ENCODE results near the gene SHROOM4. TPM values are rescaled to one million over a fixed set of nuclear protein-coding genes. Genes with fewer than 3 reads are reported as not detected.

SHROOM4 gene
- total and polyA plus RNA-seq, 2 of the 13 experiments (the other 11 are each of a cell fraction or from before 2014, with no cell fraction given) = 0.08 to 0.18 TPM

DNA sequence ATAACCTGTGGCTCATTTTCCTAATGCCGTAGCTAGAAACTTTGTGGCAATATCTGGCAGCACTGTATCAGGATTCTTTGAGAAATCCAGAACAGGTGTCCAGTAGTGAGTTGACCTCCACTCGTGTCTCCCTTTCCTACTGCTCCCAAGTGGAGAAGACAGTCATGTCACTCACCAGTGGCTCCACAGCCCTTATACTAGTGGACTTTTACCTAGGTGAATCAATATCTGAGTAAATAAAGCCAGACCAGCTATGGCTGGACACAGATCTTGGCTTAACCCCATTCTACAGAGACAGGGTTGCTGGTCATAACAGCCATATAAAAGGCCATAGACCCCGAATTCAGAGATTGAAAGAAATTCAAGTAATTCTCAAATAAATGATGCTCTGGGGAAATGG lies 46.5 kb upstream of the SHROOM4 start:
- Histone ChIP-seq H3K27me3 (ENCODE audit: control insufficient read depth in 1 of 2, insufficient read depth in 2 of 2, low read length in 2 of 2) (no peaks in the 10 kb centered on the region), H3K36me3 (replicated peaks in 1 of 2; ENCODE audit: control insufficient read depth in 1 of 2, insufficient read depth in 2 of 2, low read length in 2 of 2) (no peaks in the 10 kb centered on the region), H2AFZ (ENCODE audit: low read length) (no peak overlapping the region), H4K20me1 (ENCODE audit: insufficient read depth, low read length) (no peaks in the 10 kb centered on the region), H3K79me2 (ENCODE audit: insufficient read depth, low read length) (no peaks in the 10 kb centered on the region), H3K4me1 (ENCODE audit: insufficient read depth, low read length) (peaks cover 13% of the 10 kb centered on the region; the same call in 1 of the 2 replicates), H3K9me3 (ENCODE audit: low read length) (no peaks in the 10 kb centered on the region), H3K27ac (ENCODE audit: extremely low read length, insufficient read depth, low read length) (no peak overlapping the region), H3K9ac (ENCODE audit: insufficient read depth, low read depth, low read length) (no peak overlapping the region), H3K4me2 (ENCODE audit: low read depth, low read length) (no peak overlapping the region), H3K4me3 (replicated peaks in 1 of 3; ENCODE audit: insufficient read depth in 1 of 3, low read depth in 2 of 3, low read length in 3 of 3) (no peak overlapping the region)
- intact Hi-C loops (cut with micrococcal nuclease; ENCODE audit: unreplicated experiment) = no loop called here
- WGBS (ENCODE audit: low lambda C conversion rate) = 0% methylated on average over 2 of the region's 3 CpGs
- ChIA-PET POLR2A (no interaction called here), CTCF (ENCODE audit: low intra/inter-chr PET ratio, low total read pairs) (no interaction called here)
- BruUV-seq (replicated peaks) = no TSS peak
- ATAC-seq = peak; percentile 83
- in situ Hi-C loops (cut with HindIII; ENCODE audit: extremely low pct_ligation_motif_present, low pct_unique_long_range_greater_than_20kb) = no loop called here
- DNase-seq (ENCODE audit: low spot score) = no peak
- FAIRE-seq = no peak
- TF ChIP-seq ONECUT2 (CRISPR knock-in tag; IDR thresholded peaks at IDR 0.05) (0 out of 2 replicates have a peak, but pooled peaks have one; percentile 17), ZNF580 (CRISPR knock-in tag; IDR thresholded peaks at IDR 0.05; ENCODE audit: borderline replicate concordance, low read depth) (no peak), FOXA3 (CRISPR knock-in tag; IDR thresholded peaks at IDR 0.05) (peak; percentile 24; the same call in 1 of the 2 replicates), CREM (IDR thresholded peaks at IDR 0.05) (no peak), CREM (CRISPR knock-in tag; IDR thresholded peaks at IDR 0.05) (no peak), NFRKB (IDR thresholded peaks at IDR 0.05) (no peak)

GRCh38 chrX:50858548-50858947 lies 44.6 kb upstream of the SHROOM4 start:
- Histone ChIP-seq H3K27me3 (ENCODE audit: control insufficient read depth in 1 of 2, insufficient read depth in 2 of 2, low read length in 2 of 2) (no peaks in the 10 kb centered on the region), H3K4me2 (ENCODE audit: low read depth, low read length) (no peak overlapping the region), H3K36me3 (replicated peaks in 1 of 2; ENCODE audit: control insufficient read depth in 1 of 2, insufficient read depth in 2 of 2, low read length in 2 of 2) (no peaks in the 10 kb centered on the region), H3K9me3 (ENCODE audit: low read length) (no peaks in the 10 kb centered on the region), H4K20me1 (ENCODE audit: insufficient read depth, low read length) (no peaks in the 10 kb centered on the region), H3K27ac (ENCODE audit: extremely low read length, insufficient read depth, low read length) (no peak overlapping the region), H3K9ac (ENCODE audit: insufficient read depth, low read depth, low read length) (no peak overlapping the region), H3K4me1 (ENCODE audit: insufficient read depth, low read length) (peaks cover 13% of the 10 kb centered on the region; the same call in 1 of the 2 replicates), H2AFZ (ENCODE audit: low read length) (no peak overlapping the region), H3K4me3 (replicated peaks in 1 of 3; ENCODE audit: insufficient read depth in 1 of 3, low read depth in 2 of 3, low read length in 3 of 3) (no peak overlapping the region), H3K79me2 (ENCODE audit: insufficient read depth, low read length) (no peaks in the 10 kb centered on the region)
- 19% methylated on average over 2 of the region's 3 CpGs for WGBS (ENCODE audit: low lambda C conversion rate)
- CTCF ChIA-PET (ENCODE audit: low intra/inter-chr PET ratio, low total read pairs) = no interaction called here
- POLR2A ChIA-PET = no interaction called here
- no TSS peak for BruUV-seq (replicated peaks)
- in situ Hi-C loops (cut with HindIII; ENCODE audit: extremely low pct_ligation_motif_present, low pct_unique_long_range_greater_than_20kb) = no loop called here
- intact Hi-C loops (cut with micrococcal nuclease; ENCODE audit: unreplicated experiment) = no loop called here
- ATAC-seq (no peak; the same call in 2 of the 3 replicates), DNase-seq (ENCODE audit: low spot score) (no peak), FAIRE-seq (no peak)
- TF ChIP-seq ZNF343 (CRISPR knock-in tag; IDR thresholded peaks at IDR 0.05) (no peak), ZFP90 (CRISPR knock-in tag; IDR thresholded peaks at IDR 0.05; ENCODE audit: borderline replicate concordance) (peak; percentile 66; the same call in 1 of the 2 replicates), CEBPB (IDR thresholded peaks at IDR 0.05; ENCODE audit: borderline replicate concordance, low read depth, low read length) (peak; percentile 35; the same call in 1 of the 2 replicates), GATAD1 (CRISPR knock-in tag; IDR thresholded peaks at IDR 0.05) (no peak), FOXP1 (IDR thresholded peaks at IDR 0.05) (no peak), FOXP1 (CRISPR knock-in tag; IDR thresholded peaks at IDR 0.05) (peak; percentile 29; the same call in 1 of the 2 replicates), SP2 (CRISPR knock-in tag; IDR thresholded peaks at IDR 0.05) (no peak), ZNF549 (CRISPR knock-in tag; IDR thresholded peaks at IDR 0.05) (no peak), ZNF552 (CRISPR knock-in tag; IDR thresholded peaks at IDR 0.05; ENCODE audit: borderline replicate concordance) (no peak), KDM5B (CRISPR knock-in tag; IDR thresholded peaks at IDR 0.05; ENCODE audit: borderline replicate concordance) (no peak), CCAR2 (optimal IDR thresholded peaks at IDR 0.05; ENCODE audit: low read depth, low read length) (no peak), ZNF329 (CRISPR knock-in tag; IDR thresholded peaks at IDR 0.05; ENCODE audit: low read depth) (no peak), HNRNPUL1 (IDR thresholded peaks at IDR 0.05; ENCODE audit: low read depth, low read length) (no peak), ZNF598 (CRISPR knock-in tag; IDR thresholded peaks at IDR 0.05; ENCODE audit: borderline replicate concordance) (no peak)

Measured in HepG2 (cell line).